ENCODE measurements around the gene EIF1.
"Not testable (repeated sequence)": the region's sequence is repeated elsewhere in the genome, so short reads cannot be mapped to it uniquely, and the experiment has no call there.

Gene EIF1

GRCh38 chr17:41688641-41689496 is at the start of gene EIF1:
TSS of gene EIF1 (plus strand) at chr17:41688885. CDS start at chr17:41689039, 154 bp downstream.
- DNase-seq (ENCODE audit: low read depth, low spot score): peak; percentile 100

DNA sequence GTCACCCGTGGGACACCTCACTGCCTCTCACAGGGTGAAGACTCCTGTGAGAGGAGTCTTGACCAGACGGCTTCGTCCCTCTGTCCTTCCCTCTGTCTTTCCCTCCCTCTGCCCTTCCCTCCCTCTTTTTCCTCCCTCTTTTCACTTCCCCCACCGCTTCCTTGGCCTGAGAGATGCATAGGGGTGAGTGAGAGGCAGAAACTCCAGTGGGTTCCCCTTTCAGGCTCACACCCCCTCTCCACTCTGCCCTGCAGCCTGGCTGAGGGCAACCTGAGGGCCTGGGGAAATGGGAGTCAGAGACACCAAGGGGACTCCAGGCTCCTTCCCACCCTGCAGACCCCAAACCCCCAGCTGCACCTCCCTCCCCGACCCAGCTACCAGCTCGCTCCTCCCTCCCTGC is 49.7 kb upstream of the EIF1 start:
- no peak for DNase-seq (ENCODE audit: low read depth, low spot score)

DNA sequence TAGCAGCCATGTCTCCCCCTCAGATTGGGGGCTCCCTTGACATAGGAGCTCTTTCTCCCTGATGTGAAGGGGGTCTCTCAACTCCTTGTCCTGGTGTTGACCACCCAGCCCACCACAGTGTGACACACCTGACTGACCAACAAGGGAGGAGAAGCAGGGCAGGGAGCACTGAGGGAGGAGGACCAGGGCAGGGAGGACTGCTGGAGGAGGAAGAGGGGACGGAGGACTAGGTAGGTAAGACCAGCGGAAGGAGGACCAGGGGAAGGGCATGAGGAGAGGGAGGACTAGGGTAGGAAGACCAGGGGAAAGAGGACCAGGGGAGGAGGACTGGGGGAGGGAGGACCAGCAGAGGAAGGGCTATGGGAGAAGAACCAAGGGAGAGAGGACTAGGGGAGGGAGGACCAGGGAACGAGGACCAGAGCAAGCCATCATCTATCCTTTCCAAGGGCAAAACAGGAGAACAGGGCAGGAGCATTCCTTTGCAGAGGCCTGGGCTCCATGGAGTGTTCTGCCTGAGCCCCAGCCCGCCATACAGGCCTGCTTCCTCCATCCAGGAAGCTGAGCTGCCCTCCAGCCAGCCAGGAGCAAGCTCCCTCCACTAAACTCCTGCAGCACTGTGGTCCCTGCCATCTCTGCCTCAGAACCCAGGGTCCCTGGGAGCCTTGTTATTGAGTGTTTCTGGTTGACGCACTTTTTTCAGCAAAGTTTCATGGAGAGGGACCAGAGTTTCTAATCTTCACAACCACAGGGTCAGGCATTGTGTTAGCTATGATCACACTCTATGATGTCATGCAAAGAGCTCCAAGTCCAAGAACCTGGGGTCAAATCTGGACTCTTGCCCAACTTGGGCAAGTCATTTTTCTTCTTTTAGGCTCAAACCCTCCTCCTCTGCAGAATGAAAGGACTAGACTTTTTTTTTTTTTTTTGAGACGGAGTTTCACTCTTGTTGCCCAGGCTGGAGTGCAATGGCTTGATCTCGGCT is 48.9 kb upstream of the EIF1 start:
- DNase-seq (ENCODE audit: low read depth, low spot score): peak; percentile 29

DNA sequence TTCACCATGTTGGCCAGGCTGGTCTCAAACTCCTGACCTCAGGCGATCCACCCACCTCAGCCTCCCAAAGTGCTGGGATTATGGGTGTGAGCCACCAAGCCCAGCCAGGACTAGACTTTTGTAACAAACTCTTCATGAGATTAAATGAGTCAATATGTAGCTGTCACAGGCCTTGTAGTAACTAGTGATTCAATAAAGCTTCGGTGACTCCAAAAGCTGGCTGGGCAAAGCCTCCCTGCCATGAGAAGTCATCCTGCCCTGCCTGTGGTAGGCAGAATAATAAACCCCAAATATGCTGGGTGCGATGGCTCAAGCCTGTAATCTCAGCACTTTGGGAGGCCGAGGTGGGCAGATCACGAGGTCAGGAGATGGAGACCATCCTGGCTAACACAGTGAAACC is 48.1 kb upstream of the EIF1 start:
- not testable (repeated sequence) for DNase-seq (ENCODE audit: low read depth, low spot score)

- peak; percentile 42 for DNase-seq (ENCODE audit: low read depth, low spot score)
These were observed 46.2 kb upstream of the EIF1 start for GRCh38 chr17:41642252-41643156.

DNA sequence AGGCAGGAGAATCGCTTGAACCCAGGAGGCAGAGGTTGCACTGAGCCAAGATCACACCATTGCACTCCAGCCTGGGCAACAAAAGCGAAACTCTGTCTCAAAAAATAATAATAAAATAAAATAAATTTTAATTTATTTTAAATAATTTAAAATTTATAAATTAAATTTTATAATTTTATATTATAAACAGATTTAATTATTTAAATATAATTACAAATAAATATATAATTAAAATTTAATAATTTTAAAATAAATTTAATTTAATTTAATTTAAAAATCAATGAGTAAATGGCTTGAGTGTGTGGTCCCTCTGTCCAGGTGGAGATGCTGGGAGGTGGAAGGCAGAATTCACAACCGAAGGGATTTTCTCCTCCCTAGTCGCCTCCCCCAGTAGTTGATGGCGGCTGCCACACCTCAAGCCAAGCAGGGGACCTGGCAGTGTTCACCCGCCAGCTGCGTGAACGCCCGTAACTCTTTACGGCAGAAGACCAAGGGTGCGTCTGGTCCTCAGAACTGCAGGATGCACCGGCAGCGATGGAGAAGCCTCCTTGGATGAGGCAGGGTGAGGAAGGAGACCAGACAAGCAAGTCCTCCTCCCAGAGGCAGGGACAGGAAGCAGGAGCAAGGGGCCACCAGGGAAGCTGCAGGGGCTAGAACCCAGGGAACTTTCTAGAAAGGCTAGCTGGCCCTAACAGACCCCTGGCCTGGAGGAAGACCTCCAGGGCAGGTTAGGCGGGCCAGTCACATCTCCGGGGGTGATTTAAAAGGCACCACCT is 41.5 kb upstream of the EIF1 start:
- DNase-seq (ENCODE audit: low read depth, low spot score): no peak

DNA sequence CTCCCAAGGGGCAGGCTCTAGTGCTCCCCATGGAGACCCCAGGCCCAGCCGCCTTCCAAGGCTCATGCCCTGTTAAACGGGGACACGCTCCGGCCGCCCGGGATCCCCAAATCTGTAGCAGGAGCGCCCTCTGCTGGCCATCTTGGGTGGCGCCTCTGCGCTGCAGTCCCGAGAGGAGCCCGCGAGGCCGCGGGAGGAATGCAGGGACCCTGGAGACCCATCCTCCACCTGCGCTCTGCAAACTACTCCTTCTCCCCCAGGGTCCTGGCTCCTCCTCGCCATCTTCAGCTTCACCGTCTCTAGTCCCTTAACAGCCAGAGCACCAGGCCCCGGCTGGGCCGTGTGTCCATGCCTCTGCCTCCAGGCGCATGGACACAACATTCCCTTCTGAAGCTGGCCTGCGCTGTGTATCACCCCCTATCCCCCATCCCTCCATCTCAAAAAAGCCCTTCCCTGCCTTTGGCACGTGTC is 40.7 kb upstream of the EIF1 start:
- DNase-seq (ENCODE audit: low read depth, low spot score): peak; percentile 90

DNA sequence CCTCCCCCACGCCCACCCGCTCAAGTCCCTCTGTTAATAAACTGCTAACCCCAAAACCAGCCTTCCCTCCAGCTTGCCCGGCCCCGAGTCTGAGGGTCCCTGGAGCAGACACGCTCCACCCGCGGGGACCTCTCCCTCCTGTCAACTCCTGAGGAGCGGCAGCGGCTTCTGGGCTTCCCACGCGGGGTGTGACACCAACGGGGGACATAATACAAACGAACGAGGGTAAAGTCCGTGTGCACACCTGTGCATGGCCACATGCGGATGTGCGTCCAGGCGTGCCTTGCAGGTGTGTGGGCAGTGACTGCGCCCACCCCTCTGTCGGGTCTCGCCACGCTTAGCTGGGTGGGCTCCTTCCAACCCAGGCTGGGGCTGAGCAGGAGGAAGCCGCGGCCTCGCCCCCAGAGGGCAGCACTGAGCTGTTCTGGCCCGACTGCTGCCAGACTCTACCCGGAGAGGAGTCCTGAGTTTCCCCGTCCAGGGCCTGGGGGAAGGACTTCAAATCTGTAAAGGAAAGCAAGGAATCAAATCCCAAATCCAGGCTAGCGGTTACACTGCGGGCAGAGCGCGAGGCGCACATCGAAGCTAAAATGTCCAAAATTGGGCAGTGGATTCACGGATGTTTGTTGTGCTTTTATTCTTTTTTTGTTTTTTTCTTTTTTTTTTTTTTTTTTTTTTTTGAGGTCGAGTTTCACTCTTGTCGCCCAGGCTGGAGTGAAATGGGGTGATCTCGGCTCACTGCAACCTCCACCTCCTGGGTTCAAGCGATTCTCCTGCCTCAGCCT is 40.1 kb upstream of the EIF1 start:
- DNase-seq (ENCODE audit: low read depth, low spot score): peak; percentile 92

DNA sequence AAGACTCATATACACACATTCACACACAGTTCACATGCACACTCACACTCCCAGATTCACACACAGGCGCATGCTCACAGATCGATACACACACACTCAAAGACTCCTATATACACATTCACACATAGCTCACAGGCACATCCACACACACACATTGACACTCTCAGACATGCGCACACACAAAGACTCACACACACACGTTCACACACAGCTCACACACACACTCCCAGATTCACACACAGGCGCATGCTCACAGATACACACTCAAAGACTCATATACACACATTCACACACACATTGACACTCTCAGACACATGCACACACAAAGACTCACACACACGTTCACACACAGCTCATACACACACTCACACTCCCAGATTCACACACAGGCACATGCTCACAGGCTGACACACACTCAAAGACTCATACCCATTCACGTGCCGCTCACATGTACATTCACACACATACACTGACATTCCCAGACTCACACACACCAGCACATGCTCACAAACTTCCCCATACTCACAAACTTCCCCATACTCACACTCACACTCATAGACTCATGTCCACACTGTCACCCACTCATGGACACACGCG is 38.7 kb upstream of the EIF1 start:
- no peak for DNase-seq (ENCODE audit: low read depth, low spot score)

DNA sequence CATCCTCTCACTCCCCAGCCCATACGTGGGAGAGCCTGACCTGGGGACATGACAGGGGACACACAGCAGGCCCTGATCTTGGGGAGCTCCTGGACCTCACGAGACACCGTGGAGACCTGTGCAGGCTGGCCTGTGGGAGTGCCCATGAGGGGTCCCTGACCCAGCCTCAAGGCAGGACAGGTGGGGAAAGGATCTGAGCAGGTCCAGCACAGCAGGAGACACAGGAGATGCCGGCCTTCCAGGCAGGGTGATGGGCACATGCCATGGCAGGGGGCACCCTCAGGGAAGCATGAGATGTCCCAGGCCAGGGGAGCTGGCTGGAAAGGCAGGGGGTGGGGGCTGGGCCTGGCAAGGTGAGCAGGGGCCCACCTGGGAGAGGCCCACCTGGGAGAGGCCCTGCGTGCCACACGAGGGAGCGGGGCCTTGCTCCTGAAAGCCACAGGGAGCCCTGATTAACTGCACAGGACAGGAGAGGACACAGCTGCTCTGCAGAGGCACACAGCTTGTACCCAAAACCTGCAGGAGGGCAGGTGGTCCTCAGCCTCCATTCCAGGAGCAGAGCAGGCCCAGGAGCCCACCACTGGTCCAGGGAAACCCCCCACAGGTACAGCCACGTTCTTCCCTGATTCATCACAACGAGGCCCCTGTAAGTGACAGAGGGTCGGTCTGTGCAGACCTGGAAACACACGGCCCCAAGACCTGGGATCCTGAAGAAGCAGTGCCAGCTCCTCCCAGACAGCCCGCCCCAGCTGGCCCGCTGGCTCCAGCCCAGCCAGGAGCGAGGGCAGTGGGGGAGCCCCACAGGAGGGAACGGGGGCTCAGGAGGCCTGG is 37.7 kb upstream of the EIF1 start:
- no peak for DNase-seq (ENCODE audit: low read depth, low spot score)

DNA sequence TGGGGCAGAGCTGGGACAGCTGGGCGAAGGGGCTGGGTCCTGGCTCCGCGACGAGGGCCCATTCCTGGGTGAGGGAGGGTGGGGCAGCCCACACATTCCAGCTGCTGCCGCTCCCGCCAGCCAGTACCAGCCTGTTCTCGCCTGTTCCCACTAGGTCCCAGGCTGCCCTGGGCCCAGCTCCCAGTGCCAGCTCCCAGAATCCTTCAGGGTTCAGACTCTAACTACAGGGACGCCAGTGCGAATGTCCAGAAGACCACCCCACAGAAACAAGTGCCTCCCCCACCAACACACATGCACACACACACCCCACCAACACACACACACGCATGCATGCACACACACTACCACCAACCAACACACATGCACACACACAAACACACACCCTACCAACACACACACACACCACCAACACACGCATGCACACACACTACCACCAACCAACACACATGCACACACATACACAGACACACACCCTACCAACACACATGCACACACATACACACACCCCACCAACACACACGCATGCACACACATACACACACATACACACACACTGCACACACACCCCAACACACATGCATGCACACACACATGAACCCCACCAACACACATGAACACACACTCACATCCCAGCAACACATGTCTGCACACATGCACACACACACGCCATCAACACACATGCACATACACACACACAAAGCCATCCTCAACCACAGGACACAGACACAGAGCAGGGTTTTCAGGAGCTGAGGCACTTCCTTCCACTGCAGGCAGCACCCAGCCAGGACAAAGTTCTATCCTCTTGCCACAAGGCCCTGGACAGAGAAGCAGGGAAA is 36.8 kb upstream of the EIF1 start:
- peak; percentile 43 for DNase-seq (ENCODE audit: low read depth, low spot score)

- DNase-seq (ENCODE audit: low read depth, low spot score): no peak
These were observed 36.2 kb upstream of the EIF1 start for GRCh38 chr17:41652461-41652970.

DNA sequence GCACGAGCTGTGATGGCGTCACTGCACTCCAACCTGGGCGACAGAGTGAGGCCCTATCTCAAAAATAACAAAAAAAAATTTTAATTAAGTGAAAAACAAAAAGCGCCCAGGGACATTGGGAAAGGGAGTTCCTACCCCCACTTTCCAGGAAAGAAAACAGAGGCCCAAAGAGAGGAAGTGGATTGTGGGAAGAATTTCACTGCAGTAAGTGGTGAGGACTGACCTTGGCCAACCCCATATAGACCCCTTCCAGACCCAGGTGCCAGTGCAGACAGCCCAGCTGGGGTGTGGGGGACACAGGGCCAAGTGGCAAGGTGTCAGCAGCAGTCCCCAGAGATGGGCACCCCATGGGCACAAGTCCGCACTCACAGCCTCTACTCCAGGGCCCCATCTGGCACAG is 35.3 kb upstream of the EIF1 start:
- DNase-seq (ENCODE audit: low read depth, low spot score): no peak

DNA sequence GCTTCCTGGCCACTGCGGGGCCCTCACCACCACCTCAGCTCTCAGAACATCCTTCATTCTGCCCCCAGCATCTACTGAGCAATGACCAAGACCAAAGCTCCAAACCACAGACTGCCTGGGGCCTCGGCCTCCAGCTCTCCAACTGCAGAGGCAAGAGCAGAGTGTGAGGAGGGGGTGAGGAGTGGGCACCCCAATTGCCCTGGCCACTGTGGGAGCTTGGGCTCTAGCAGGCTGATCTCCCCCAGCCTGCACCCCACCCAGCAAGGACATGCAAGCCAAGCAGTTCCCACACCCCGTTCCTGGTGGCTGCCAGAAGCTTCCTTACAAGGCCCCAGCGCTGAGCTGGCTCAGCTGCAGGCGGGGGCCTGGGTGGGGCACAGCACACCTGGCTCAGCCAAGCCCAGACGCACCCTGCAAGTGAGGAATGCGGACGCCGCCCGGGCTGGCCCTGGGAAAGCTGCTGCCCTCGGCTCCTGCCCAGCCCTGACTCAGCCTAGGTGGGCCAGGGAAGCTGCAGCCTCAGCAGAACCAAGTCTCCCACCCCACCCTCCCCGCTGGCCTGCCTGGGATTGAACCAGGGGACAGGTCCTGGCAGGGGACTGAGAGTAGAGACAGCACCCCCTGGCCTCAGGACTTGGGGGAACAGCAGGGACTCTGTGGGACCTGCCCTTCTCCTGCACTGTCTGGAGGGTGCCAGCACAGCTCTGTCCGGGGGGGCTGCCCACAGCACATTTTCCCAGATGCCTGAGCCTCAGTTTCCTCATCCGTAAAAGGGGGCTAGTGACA is 34.6 kb upstream of the EIF1 start:
- DNase-seq (ENCODE audit: low read depth, low spot score): no peak

GRCh38 chr17:41654678-41655607 is 33.7 kb upstream of the EIF1 start:
- no peak for DNase-seq (ENCODE audit: low read depth, low spot score)
